HG03095 (cell line): ENCODE results near the gene SUN1.
"Not testable (repeated sequence)": the region's sequence is repeated elsewhere in the genome, so short reads cannot be mapped to it uniquely, and the experiment has no call there.

Experiments
- ATAC-seq: cut with Tn5 transposase; IDR thresholded peaks from one replicate; pipeline ENCODE4 v1.9.1; 2021; ENCODE audit warnings: moderate library complexity; ENCODE audit not compliant: unreplicated experiment

SUN1 gene

DNA sequence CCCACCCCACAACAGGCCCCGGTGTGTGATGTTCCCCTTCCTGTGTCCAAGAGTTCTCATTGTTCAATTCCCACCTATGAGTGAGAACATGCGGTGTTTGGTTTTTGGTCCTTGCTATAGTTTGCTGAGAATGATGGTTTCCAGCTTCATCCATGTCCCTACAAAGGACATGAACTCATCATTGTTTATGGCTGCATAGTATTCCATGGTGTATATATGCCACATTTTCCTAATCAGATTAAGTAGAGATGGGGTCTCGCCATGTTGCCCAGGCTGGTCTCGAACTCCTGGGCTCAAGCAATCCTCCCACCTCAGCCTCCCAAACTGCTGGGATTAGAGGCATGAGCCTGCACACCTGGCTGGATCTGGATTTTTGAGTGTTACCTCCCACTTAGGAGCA, 28.5 kb upstream of the SUN1 start:
- not testable (repeated sequence) for ATAC-seq

DNA sequence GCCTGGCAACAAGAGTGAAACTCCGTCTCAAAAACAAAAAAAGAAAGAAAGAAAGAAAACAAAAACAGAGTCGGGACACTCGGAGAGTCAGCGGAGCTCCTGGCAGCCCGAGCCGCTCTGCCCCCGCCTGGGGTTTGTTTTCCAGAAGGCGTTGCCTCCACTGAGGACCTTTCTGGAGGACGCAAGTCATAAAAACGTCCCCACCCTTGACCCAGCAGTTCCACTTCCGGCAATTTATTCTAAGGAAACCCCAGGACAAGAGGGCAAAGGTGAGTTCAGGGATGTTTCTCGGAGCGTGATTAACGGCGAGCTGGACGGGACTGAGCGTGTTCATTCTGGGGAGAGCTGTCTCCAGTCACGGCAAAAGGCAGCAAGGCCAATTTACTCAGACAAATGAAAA, 27.0 kb upstream of the SUN1 start:
- no peak for ATAC-seq

DNA sequence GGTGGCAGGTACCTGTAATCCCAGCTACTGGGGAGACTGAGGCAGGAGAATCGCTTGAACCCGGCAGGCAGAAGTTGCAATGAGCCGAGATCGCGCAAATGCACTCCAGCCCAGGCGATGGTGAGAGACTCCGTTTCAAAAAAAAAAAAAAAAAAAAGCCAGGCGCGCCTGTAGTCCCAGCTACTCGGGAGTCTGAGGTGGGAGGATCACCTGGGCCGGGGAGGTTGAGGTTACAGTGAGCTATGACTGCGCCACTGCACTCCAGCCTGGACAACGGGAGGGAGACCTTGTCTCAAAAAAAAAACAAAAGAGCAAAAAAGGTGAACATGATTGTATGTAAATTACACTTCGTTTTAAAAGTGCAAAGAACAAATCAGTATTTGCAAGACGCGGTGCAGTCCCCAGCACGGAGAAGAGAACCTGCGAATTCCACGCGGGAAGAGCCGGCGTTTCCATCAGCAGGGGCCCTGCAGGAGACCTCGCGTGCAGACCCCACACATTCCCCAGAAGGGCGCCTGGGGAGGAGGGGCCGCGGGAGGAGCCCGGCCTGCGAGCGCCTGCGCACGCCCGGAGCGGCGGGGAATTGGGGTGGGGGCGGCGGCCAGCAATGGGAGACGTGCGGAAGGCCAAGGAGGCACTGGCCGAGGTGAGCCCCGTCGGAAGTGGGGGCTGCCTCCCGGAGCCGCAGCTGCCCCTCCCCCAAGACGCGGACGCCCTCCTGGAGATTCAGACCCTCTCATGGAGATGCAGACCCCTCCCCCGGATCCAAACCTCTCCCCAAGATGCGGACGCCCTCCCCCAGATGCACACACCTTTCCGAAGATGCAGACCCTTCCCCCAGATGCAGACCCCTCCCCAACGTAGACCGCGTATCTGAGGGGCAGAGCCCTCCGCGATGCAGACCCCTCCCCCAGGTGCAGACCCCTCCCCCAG, 16.7 kb upstream of the SUN1 start:
- ATAC-seq = no peak

DNA sequence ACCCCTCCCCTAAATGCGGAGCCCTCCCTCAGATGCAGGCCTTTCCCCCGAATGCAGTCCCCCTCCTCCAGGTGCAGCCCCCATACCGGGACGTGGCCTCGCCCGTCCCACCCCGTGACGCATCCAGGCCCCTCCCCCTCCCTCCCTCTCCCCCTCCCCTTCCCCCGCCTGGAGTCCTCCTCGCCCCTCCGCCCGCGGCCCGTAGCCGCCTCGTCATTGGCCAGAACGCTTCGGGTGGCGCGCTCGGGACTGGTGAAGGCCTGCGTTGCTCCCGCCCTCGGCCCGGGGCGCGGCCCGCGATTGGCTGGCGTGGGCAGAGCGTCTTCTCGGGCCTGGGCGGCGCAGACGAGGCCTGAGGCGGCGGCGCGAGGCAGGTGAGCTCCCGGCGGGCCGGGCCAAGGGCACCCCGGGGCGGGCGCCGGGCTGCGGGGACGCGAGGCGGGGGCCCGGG, 16.0 kb upstream of the SUN1 start:
- peak; percentile 88 for ATAC-seq

DNA sequence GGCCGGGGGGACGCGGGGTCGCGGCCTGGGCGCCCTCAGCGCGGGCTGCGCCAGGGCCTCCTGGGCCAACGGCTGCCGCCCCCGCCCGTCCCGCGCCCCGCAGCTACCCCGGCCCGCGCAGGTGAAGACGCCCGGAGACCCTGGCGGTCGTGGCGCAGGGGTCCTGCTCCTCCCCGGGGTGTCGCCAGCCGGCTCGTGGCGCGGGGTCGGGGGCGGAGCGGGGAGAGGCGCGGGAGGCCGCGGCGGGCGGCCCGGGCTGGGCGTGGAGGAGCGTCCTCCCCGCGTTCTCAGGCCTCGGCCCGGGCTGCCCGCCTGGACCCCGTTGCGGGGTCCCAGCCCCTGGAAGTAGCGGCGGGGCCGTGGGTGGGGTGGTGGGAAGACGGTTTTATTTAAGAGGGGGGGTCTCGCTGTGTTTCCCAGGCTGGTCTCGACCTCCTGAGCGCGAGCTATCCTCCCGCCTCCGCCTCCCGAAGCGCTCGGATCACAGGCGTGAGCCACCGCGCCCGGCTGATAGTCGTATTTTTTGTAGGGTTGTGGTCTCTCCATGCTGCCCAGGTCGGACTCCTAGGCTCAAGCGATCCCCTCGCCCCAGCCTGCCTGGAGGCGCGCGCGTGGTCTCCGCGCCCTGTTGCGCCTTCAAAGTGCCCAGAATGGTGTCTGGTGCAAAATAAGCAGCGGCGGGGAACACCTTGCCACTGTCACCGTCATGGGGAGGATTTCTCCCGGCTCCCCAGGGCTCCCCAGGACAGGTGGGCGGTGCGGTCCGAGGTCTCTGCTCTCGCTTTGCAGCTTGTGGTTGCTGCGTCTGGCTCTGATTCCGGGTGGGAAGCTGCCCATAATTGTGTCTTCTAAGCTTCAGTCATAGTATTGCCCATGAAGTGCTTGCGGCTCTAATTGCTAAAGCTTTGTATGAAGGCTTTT, 15.3 kb upstream of the SUN1 start:
- peak; percentile 4 for ATAC-seq

DNA sequence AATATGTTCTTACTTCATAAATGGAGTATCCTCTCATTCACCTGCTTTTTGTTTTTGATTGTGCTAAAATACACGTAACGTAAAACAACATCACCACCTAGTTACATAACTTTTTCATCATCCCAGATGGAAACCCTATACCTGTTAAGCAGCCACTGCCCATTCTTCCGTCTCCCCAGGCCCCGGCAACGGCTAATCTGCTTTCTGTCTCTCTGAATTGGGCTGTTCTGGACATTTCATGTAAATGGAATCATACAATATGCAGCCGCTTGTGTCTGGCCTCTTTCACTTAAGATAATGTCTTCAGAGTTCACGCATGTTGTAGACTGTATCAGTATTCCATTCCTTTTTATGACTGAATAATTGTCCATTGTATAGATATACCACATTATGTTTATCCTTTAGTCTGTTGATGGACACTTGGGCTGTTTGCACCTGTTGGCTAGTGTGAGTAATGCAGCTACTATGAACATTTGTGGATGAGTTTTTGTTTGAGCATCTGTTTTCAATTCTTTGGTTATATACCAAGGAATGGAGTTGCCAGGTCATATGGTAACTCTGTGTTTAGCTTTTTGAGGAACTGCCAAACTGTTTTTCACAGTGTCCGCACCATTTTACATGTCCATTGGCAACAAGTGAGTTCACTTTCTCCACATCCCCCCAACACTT, 14.1 kb upstream of the SUN1 start:
- no peak for ATAC-seq

DNA sequence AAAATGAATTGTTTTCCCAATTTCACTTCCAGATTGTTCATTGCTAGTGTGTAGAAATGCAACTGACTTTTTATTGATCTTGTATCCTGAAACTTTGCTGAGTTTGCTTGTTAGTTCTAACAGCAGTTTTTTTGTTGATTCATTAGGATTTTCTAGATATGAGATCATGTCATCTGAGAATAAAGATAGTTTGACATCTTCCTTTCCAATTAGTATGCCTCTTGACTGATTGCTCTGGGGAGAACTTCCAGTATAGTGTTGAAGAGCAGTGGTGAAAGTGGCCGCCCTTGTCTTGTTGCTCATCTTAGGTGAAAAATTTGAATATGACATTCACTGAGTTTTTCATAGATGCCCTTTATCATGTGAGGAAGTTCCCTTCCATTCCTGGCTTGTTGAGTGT, 11.9 kb upstream of the SUN1 start:
- ATAC-seq = no peak

DNA sequence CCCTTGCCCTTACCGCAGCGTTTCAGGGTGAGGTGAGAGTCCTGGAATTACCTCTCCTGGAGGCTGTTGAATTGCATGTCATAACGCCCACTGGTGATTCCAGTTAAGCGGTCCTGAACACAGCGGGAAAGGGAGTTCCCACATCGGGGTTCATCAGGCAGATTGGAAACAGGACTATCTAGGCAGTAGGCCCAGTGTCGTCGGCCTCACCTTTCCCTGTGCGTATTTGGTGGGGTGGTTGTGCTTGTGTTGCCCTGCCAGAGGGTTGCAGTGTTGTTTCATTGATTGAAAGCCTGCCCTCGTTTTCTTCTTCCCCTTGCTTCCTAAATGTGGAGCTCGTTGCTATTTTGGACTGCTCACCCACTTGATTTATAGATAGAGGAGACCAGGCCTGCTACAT, 10.6 kb upstream of the SUN1 start:
- ATAC-seq = no peak

DNA sequence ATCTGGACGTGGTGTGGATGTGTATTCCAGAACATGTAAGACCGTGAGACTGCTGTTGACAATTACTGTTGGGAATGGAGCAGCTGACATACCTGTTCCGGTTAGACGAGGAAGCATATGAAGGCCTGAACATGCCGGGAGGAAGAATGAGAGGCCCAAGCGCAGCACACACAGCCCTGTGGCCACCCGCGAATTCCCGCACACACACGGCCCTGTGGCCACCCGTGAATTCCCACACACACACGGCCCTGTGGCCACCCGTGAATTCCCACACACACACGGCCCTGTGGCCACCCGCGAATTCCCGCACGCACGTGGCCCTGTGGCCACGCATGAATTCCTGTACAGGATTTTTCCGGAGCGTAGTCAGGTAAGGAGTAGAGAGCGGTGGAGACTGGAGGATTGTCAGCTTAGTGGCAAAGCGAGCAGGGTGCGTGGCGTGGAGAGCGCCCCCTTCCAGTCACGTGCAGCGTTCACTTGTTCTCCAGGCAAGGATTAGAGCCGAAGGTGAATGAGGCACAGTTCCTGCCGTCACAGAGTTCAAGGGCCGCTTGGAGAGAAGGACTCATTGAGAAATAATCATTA, 9.5 kb upstream of the SUN1 start:
- no peak for ATAC-seq

DNA sequence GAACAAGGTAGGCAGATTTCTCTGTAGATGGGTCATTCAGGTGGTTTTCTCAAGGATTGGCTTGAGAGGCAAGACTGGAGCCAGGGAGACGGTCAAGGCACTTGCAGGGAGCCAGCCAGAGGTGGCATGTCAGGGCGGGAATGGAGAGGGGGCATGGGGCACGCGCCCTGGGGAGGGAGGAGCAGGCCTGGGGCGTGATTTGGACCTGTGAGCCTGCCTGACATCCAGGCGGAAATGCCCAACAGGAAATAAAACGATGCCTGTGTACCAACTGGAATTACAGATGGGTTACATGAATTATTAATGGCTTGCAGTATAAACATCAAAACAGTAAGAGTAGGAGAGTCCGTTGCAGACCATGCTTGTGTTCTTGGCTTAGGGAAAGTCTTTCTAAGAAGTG, 8.6 kb upstream of the SUN1 start:
- ATAC-seq = no peak

DNA sequence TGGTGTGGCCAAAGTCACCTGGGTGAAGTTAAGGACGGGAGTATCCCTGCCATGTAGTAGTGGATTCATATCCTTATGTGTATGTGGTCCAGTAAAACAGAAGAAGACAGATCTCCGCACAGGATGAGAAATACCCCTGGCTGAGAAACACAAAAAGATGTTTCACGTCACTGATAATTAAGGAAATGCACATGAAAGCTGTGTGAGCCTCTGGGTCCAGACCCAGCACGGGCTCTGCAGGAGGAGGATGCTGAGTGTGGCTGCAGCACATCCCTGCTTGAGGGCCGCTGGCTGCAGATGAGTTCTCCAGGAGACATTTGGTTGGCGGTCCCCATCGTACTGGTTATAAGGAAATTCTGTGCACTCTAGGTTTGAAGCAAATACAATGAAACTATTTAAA, 8.2 kb upstream of the SUN1 start:
- no peak for ATAC-seq

DNA sequence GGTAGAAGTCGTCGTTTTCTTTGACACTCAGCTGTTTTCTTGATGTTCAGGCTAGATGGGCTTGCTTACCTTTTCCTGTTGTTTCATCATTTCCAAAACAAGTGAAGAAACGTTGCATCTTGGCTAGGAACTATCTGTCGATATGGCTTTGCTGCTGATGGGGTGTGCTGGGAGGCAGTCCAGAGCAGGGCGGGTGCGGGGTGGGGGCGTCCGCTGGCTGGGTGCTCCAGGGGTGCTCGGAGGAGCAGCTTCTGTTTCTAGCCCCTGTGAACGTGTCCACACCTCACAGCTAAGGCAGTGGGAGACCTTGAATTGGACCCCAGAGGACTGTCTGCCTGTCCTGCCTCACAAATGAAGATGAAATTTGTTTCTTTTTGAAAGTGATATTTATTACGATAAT, 7.6 kb upstream of the SUN1 start:
- no peak for ATAC-seq

DNA sequence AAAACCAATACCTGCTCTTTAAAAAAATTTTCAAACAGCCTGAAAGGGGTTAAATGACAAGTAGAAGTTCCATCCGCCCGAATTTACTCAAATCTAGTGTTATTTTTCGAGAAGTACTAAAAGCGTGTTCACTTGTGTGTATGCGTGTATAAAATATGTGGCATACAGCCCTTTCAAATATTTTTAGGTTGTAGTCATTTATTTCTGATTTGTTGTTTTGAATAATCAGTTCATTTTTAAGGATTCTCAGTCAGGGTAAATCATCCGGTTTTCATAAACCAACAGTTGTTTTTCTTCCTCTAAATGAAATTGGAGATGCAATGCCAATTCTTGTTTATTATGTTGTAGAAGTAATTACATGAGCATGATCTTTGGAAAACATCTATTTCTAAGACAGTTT, 6.9 kb upstream of the SUN1 start:
- no peak for ATAC-seq

DNA sequence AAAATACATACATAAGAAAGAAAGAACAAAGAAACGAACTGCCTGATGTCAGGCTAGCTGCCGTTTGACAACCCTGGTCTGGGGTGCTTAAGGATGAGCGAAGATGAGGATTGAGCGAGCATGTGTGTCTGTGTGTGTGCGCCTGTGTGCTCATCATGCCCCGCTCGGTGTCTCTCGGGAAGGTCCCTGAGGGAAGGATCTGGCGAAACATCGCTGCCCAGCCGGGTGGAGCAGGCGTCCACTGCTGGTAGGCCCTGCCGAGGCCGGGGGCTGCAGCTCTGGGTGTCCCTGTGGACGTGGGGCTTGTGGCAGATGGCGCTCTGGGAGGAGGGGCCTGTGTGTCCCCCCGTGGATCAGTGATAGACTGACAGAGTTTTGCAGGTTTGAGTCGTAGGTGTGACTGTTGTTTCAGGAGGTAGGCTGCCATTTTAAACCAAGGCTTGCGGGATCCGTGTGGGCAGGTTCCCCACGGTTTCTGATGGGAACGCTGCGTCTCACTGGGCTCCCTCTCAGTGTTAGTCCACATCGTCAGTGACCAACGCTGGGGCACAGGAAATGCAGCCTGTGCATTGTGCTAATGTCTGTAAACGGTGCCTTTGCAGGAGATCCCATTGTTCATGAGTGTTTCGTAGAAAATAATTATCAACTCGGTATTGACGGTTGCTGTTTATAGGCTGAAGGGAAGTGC, 5.9 kb upstream of the SUN1 start:
- no peak for ATAC-seq

DNA sequence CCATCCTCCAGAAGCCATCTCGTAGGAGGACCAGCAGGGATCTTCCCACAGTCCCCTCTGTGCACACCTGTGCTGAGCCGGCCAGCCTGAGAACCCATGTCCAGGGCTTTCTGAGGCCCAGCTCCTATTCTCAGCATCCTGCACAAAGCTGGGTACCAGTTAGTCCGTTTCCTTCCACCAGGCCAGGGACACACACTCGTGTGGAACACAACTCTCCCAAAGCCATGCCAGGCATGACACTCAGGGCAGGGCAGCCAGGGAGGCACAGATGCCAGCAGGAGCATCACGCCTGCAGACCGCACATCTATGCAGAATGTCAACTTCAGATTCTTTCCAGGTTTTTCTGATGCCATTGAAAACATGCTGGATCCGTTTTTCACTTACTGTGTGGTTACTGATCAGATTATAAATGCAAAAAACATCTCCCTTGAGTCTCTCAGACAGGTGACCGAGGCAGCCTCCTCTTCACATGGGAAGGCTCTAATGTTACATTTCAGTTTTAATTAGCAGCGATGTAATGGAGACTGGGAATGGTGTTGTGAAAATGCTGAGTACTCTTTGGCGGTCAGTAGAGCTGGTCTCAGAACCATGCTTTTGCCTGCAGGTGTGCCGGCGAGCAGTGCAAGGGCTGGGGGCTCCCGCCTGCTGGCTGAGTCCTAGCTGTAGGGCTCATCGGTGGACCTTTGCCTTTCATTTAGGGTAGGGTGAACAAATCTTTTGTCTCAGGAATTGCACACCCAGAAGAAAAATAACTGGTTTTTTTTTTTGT, 3.3 kb upstream of the SUN1 start:
- ATAC-seq = no peak

DNA sequence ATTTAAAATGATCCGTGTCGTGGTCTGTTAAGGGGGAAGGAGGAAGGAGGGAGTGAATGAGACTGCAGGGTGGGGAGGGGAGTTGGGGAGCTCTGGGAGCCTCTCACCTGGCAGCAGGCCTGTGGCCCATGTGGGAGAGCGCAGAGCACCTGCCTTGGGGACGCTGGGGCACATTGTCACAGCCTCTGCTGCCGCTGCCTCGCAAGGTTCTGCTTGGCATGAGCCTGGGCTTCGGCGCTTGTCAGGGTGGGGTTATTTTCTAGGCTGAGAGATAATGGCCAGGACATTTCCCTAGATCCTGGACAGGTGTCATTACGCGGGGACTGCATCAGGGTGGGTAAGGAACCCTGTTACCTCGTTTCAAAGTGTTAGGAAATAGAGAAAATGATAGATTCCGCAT, 2.2 kb upstream of the SUN1 start:
- ATAC-seq = no peak

DNA sequence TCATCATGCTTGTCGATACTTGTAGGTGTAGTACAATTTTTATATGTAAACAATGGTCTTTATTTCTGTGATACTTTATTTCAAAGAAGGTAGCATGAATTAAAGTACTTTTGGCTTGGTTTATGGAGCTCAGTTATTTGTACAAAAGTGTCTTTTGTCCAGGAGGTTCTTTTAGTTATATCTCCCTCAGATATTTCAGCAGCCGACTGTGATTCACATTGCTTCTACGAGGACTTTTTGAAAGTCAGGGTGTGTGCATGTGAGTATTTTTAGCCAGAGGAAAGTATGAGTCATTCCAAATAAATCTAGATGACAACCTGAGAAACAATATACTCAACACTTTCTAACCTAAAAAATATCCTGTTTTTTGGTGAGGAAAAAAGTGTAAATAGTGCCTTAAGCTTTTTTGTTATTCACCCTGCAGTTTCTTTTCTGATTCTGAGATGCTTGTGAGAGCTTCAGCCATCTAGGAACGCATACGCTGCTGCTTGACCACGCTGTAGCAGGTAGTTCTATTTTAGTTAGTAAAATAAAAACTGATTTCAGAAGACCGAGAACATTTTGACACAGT, 595 bp upstream of the SUN1 start:
- peak; percentile 61 for ATAC-seq

DNA sequence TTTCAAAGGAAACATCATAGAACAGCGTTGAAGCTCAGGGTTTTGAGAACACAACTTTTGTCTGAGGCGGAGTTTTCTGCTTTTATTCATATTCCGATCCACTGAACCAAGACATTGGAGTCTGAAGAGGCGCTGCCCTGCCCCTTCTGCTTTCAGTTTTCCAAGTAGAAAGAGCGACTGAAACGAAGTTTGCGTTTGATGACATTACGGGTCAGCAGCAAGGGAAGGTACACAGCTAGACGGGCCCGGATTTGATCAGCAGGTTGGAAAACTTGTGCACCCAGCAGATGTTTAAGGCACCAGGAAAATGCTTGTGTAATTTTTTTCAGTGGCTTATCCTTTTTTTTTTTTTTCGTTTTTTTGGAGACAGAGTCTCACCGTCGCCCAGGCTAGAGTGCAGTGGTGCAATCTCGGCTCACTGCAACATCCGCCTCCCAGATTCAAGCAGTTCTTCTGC, 720 bp downstream of the SUN1 start:
- ATAC-seq = no peak

DNA sequence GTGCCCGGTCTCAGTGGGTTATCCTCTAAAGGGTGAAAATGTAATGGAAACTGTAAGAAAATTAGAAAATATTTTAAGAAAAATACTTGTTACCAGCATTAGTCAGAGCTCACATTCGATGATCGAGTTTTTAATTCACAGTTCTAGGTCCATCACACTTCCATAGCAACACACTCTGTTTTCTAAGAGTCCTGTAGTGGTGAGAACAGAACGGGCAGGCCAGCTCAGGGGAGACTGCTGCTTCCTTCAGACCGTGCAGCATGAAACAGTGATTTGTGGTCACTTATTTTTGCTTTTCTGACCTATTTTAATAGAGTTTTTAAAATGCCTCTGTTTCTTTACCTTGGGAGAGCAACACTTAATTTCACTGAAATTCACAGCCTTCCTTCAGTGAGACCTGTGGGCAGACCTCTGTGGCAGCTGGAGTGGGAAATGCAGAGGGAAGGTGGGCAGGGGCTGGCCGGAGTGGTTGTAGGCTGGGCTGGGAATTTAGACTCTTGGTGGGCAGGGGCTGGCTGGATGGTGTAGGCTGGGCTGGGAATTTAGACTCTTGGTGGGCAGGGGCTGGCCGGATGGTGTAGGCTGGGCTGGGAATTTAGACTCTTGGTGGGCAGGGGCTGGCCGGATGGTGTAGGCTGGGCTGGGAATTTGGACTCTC, 1.5 kb downstream of the SUN1 start:
- no peak for ATAC-seq
